Stimulated activated CD4-positive, alpha-beta T cell treated with anti-CD3 and anti-CD28 coated beads, Interleukin-12 subunit alpha, Interleukin-12 subunit beta, amount 100 ng/mL, for 4 hours (primary cell): ENCODE measurements around the gene ZSCAN4.
A peak's percentile ranks its signal among the peaks of the same experiment; 100 is the strongest.

Source experiments
- DNase-seq: peaks from one replicate; pipeline ENCODE4 v3.0.0-alpha.2; 2020

ZSCAN4 gene

GRCh38 chr19:57686727-57687126, 18.0 kb downstream of the ZSCAN4 start:
- DNase-seq: no peak

- no peak for DNase-seq
Observed at GRCh38 chr19:57687363-57688010, 18.8 kb downstream of the ZSCAN4 start.

- DNase-seq: no peak
Observed at GRCh38 chr19:57688011-57688763, 19.5 kb downstream of the ZSCAN4 start.

- DNase-seq: no peak
Observed at GRCh38 chr19:57689750-57690149, 21.0 kb downstream of the ZSCAN4 start.

GRCh38 chr19:57701625-57702024, 32.9 kb downstream of the ZSCAN4 start:
- no peak for DNase-seq

GRCh38 chr19:57706346-57706745, 37.6 kb downstream of the ZSCAN4 start:
- DNase-seq: no peak

- peak; percentile 11 for DNase-seq
Observed at GRCh38 chr19:57708641-57709361, 40.1 kb downstream of the ZSCAN4 start, which contains the start of gene ZNF154. Gene ZNF154 (minus strand): TSS chr19:57709204. CDS start chr19:57708971, 233 bp downstream.

GRCh38 chr19:57709616-57710015, 40.9 kb downstream of the ZSCAN4 start:
- DNase-seq: no peak

- DNase-seq: no peak
Observed at GRCh38 chr19:57712222-57712621, 43.5 kb downstream of the ZSCAN4 start.

- no peak for DNase-seq
Observed at GRCh38 chr19:57719424-57719823, 50.7 kb downstream of the ZSCAN4 start.

- DNase-seq: no peak
Observed at GRCh38 chr19:57719901-57720519, 51.3 kb downstream of the ZSCAN4 start.

GRCh38 chr19:57720878-57721277, 52.1 kb downstream of the ZSCAN4 start:
- no peak for DNase-seq
